ENCODE measurements around the gene CNEP1R1.

Gene CNEP1R1

GRCh38 chr16:50024684-50025536, at the start of gene CNEP1R1:
Gene CNEP1R1, plus strand, starts transcription at chr16:50025225. Its CDS starts 91 bp downstream, at chr16:50025316.
- peak; percentile 99 for DNase-seq

GRCh38 chr16:49977427-49977826, 47.6 kb upstream of the CNEP1R1 start:
- DNase-seq, result no peak

- DNase-seq, result no peak
Measured at GRCh38 chr16:49978569-49979326, 46.3 kb upstream of the CNEP1R1 start.

- peak; percentile 63 for DNase-seq
Measured at GRCh38 chr16:49980166-49980565, 44.9 kb upstream of the CNEP1R1 start.

GRCh38 chr16:49986351-49987124, 38.5 kb upstream of the CNEP1R1 start:
- DNase-seq, result no peak

GRCh38 chr16:49987381-49987780, 37.6 kb upstream of the CNEP1R1 start:
- DNase-seq, result no peak

GRCh38 chr16:49992825-49993224, 32.2 kb upstream of the CNEP1R1 start:
- DNase-seq, result no peak

GRCh38 chr16:49993579-49993978, 31.4 kb upstream of the CNEP1R1 start:
- no peak for DNase-seq

GRCh38 chr16:49994006-49994405, 31.0 kb upstream of the CNEP1R1 start:
- no peak for DNase-seq

- no peak for DNase-seq
Measured at GRCh38 chr16:49995720-49996119, 29.3 kb upstream of the CNEP1R1 start.

- DNase-seq, result no peak
Measured at GRCh38 chr16:49997721-49998251, 27.2 kb upstream of the CNEP1R1 start.

GRCh38 chr16:49998991-49999390, 26.0 kb upstream of the CNEP1R1 start:
- DNase-seq, result no peak

- DNase-seq, result no peak
Measured at GRCh38 chr16:50001144-50001543, 23.9 kb upstream of the CNEP1R1 start.

GRCh38 chr16:50002190-50002589, 22.8 kb upstream of the CNEP1R1 start:
- no peak for DNase-seq

GRCh38 chr16:50004239-50004638, 20.8 kb upstream of the CNEP1R1 start:
- no peak for DNase-seq

GRCh38 chr16:50006964-50007363, 18.1 kb upstream of the CNEP1R1 start:
- DNase-seq, result no peak

- DNase-seq, result no peak
Measured at GRCh38 chr16:50007744-50008143, 17.3 kb upstream of the CNEP1R1 start.

- no peak for DNase-seq
Measured at GRCh38 chr16:50010212-50010611, 14.8 kb upstream of the CNEP1R1 start.

- DNase-seq, result no peak
Measured at GRCh38 chr16:50011707-50012106, 13.3 kb upstream of the CNEP1R1 start.

- no peak for DNase-seq
Measured at GRCh38 chr16:50012182-50012581, 12.8 kb upstream of the CNEP1R1 start.

GRCh38 chr16:50014211-50014610, 10.8 kb upstream of the CNEP1R1 start:
- DNase-seq, result peak; percentile 90

- no peak for DNase-seq
Measured at GRCh38 chr16:50015631-50016030, 9.4 kb upstream of the CNEP1R1 start.

GRCh38 chr16:50017553-50017952, 7.5 kb upstream of the CNEP1R1 start:
- no peak for DNase-seq
